Karpas-422 (cell line): Measurements from ENCODE around the gene BTBD18. TPM values are rescaled to one million over a fixed set of nuclear protein-coding genes. Genes with fewer than 3 reads are reported as not detected.

Experiments
- DNase-seq: peaks from one replicate; pipeline ENCODE4 v3.0.0-alpha.2; 2015
- H2AFZ ChIP-seq: fragments of 200-600 bp; sonication (generic); 2 replicates; pipeline ENCODE4 v1.6.1; 2014; ENCODE audit warnings: antibody characterized with exemption, low read length, mixed read lengths
- H3K27ac ChIP-seq: fragments of 200-600 bp; sonication (generic); 2 replicates; pipeline ENCODE4 v1.5.1; 2014; ENCODE audit warnings: mild to moderate bottlenecking, low read length, moderate library complexity
- H3K27me3 ChIP-seq: fragments of 200-600 bp; sonication (generic); 2 replicates; pipeline ENCODE4 v1.6.1; 2014; ENCODE audit warnings: low read length, mixed read lengths
- H3K36me3 ChIP-seq: fragments of 200-600 bp; sonication (generic); 2 replicates; pipeline ENCODE4 v1.6.1; 2014; ENCODE audit warnings: low read length, mixed read lengths; ENCODE audit not compliant: insufficient read depth
- H3K4me1 ChIP-seq: fragments of 200-600 bp; sonication (generic); 2 replicates; pipeline ENCODE4 v1.6.1; 2014; ENCODE audit warnings: mild to moderate bottlenecking, low read length, mixed read lengths
- H3K4me2 ChIP-seq: fragments of 200-600 bp; sonication (generic); 2 replicates; pipeline ENCODE4 v1.6.1; 2014; ENCODE audit warnings: low read length, low read depth, mild to moderate bottlenecking; ENCODE audit not compliant: poor library complexity, severe bottlenecking
- H3K4me3 ChIP-seq: fragments of 200-600 bp; sonication (generic); 2 replicates; pipeline ENCODE4 v1.5.1; 2014; ENCODE audit warnings: mild to moderate bottlenecking, antibody characterized with exemption, low read length, mixed read lengths
- H3K79me2 ChIP-seq: fragments of 200-600 bp; sonication (generic); 2 replicates; pipeline ENCODE4 v1.6.1; 2014; ENCODE audit warnings: mild to moderate bottlenecking, low read length, mixed read lengths
- H3K9ac ChIP-seq: fragments of 200-600 bp; sonication (generic); 2 replicates; pipeline ENCODE4 v1.6.0; 2014; ENCODE audit warnings: low read length
- H3K9me2 ChIP-seq: fragments of 200-600 bp; sonication (generic), shearing (Covaris generic); replicated peaks from 2 replicates; pipeline ENCODE4 v1.6.0; 2014; ENCODE audit warnings: mild to moderate bottlenecking, low read length, moderate library complexity; ENCODE audit not compliant: insufficient read depth
- H3K9me3 ChIP-seq: fragments of 300-700, 200-600 bp; sonication (generic); 2 replicates; pipeline ENCODE4 v1.6.1; 2014; ENCODE audit warnings: low read length, mixed read lengths
- H4K20me1 ChIP-seq: fragments of 200-600 bp; sonication (generic); 2 replicates; pipeline ENCODE4 v1.6.1; 2014; ENCODE audit warnings: mild to moderate bottlenecking, antibody characterized with exemption, low read length, low read depth; ENCODE audit not compliant: insufficient read depth
- total RNA-seq: library from RNA; depleted of rRNA; stranded (reverse); fragments of >200 nt; shearing (Covaris generic); gene quantifications from 2 replicates; pipeline ENCODE4 v1.2.3, GENCODE V29; 2014; ENCODE audit warnings: low replicate concordance; rRNA removed

BTBD18 gene, protein sequence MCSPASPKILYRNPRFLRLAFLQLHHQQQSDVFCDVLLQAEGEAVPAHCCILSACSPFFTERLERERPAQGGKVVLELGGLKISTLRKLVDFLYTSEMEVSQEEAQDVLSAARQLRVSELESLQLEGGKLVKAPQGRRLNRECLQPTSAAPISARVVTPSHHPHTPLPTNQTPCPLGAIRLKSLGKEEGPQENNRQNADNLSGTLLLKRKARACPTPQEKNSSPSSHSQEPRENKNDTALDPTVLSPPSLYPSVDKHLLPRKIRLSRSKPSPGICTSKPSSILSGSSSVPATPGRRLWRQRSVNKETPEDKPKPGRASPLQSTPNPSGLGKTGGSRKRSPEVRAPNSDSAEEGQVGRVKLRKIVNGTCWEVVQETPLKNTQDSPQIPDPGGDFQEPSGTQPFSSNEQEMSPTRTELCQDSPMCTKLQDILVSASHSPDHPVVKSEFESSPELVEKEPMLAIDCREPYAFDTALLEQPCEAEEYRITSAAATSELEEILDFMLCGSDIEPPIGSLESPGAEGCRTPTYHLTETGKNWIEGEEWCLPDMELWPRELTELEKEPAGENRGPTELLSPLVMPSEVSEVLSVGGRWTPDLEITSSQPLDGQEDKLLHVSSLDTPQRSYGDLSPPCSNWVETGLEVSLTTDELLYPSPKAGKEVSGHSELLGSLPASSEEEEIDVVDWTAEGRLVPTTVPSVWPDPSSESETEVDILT
- not detected in 2 replicates for total RNA-seq

- no peaks in the 10 kb centered on the region for H3K9me2 ChIP-seq
- H3K27ac ChIP-seq = no peak within 1 kb of the TSS
- no peaks in the 10 kb centered on the region for H3K4me1 ChIP-seq
- no peak within 1 kb of the TSS for H3K4me2 ChIP-seq
- peak; percentile 64 for DNase-seq
- H3K4me3 ChIP-seq = no peak within 1 kb of the TSS
- no peak within 1 kb of the TSS for H3K9ac ChIP-seq
- no peaks in the 10 kb centered on the region for H3K79me2 ChIP-seq
- no peaks in the 10 kb centered on the region for H3K36me3 ChIP-seq
- H3K27me3 ChIP-seq = no peaks in the 10 kb centered on the region
- H3K9me3 ChIP-seq = no peaks in the 10 kb centered on the region
- H4K20me1 ChIP-seq = no peaks in the 10 kb centered on the region
- H2AFZ ChIP-seq = no peak within 1 kb of the TSS
These were observed at the start of gene BTBD18 for GRCh38 chr11:57751676-57752253. TSS of gene BTBD18 (minus strand) at chr11:57751819. CDS start at chr11:57751188, 631 bp downstream.

GRCh38 chr11:57801183-57801485 lies 49.5 kb upstream of the BTBD18 start:
- Histone ChIP-seq H3K4me2 (peak overlapping the region; percentile 15), H4K20me1 (no peaks in the 10 kb centered on the region), H2AFZ (peak overlapping the region; percentile 90), H3K4me1 (peaks cover 11% of the 10 kb centered on the region), H3K9me2 (no peaks in the 10 kb centered on the region), H3K79me2 (no peaks in the 10 kb centered on the region), H3K27me3 (no peaks in the 10 kb centered on the region), H3K9ac (peak overlapping the region; percentile 20; the same call in 1 of the 2 replicates), H3K27ac (no peak overlapping the region), H3K9me3 (no peaks in the 10 kb centered on the region), H3K36me3 (no peaks in the 10 kb centered on the region), H3K4me3 (no peak overlapping the region)
- no peak for DNase-seq

DNA sequence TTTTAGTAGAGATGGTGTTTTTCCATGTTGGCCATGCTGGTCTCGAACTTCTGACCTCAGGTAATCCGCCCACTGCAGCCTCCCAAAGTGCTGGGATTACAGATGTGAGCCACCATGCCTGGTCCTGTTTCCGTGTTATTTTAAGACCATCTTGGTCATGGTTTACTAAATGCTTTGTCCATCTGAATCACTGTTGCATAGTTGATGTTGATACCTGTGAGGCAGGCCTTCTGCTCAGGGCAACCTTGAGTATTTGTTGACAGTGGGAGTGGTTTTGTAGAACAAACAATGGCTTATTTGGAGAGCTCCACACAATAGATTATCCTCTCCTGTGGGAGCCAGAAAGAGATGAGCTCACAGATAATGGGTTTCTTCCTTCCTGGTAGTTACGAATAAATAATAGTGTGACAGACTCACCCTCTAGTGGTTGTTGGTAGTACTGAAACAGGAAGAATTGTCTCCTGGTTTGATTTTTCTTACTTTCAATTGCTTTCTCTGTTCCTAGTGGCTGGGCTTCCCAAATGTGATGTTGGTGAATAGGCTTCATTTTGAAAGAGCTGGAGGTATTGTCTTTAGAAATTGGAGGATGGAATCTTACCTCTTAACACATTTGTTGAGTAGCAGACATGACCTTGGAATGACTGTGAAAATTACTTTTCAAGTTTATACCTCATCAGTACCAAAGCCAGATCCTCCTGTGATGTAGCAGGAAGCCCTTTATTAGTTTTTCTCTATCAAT lies 49.0 kb upstream of the BTBD18 start:
- H3K36me3 ChIP-seq = no peaks in the 10 kb centered on the region
- no peaks in the 10 kb centered on the region for H3K9me2 ChIP-seq
- no peaks in the 10 kb centered on the region for H3K27me3 ChIP-seq
- H4K20me1 ChIP-seq = no peaks in the 10 kb centered on the region
- H3K4me2 ChIP-seq = peak overlapping the region; percentile 15
- H3K79me2 ChIP-seq = no peaks in the 10 kb centered on the region
- H2AFZ ChIP-seq = peak overlapping the region; percentile 90
- peak overlapping the region; percentile 33; the same call in 1 of the 2 replicates for H3K9ac ChIP-seq
- no peaks in the 10 kb centered on the region for H3K9me3 ChIP-seq
- H3K4me3 ChIP-seq = no peak overlapping the region
- peak; percentile 84 for DNase-seq
- H3K4me1 ChIP-seq = peaks cover 11% of the 10 kb centered on the region
- no peak overlapping the region for H3K27ac ChIP-seq

DNA sequence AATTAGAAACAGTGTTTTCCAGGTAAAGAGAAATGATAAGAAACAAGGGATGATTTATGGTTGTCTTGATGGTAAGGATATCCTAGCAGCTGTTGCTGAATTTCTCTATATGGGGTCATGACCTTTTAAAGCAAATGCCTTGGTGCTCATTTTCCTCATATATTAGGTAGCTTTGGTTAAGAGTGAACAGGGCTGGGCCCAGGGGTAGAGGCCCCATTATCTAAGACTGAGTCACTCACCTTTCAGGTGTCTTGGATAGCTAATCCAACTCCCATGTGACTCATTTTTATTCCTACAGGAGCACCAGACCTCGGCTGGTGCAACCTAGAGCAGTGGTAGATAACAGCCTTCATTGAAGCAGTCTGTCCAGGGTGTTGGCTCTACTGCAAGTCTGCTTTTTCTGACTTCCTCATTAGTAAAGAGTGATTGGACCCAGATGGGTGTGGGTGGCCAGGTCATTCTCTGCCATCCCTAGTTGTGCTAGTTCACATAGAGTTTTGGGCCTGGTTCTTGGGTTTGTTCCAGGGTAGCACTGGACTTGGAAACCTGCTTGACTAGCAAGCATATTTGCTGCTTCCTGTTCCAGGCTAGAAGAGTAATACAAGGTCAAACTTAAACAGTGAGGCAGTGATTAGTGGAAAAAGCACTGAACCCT lies 47.4 kb upstream of the BTBD18 start:
- Histone ChIP-seq H3K4me1 (peaks cover 11% of the 10 kb centered on the region), H3K27ac (no peak overlapping the region), H2AFZ (peak overlapping the region; percentile 69), H4K20me1 (no peaks in the 10 kb centered on the region), H3K36me3 (no peaks in the 10 kb centered on the region), H3K9me3 (no peaks in the 10 kb centered on the region), H3K4me2 (no peak overlapping the region), H3K9me2 (no peaks in the 10 kb centered on the region), H3K79me2 (no peaks in the 10 kb centered on the region), H3K9ac (no peak overlapping the region), H3K27me3 (no peaks in the 10 kb centered on the region), H3K4me3 (no peak overlapping the region)
- DNase-seq = no peak

- Histone ChIP-seq H3K9me2 (no peaks in the 10 kb centered on the region), H3K9ac (no peak overlapping the region), H3K27me3 (no peaks in the 10 kb centered on the region), H3K27ac (no peak overlapping the region), H2AFZ (no peak overlapping the region), H3K4me2 (no peak overlapping the region), H3K9me3 (no peaks in the 10 kb centered on the region), H3K4me3 (no peak overlapping the region), H3K36me3 (no peaks in the 10 kb centered on the region), H4K20me1 (no peaks in the 10 kb centered on the region), H3K4me1 (no peaks in the 10 kb centered on the region), H3K79me2 (no peaks in the 10 kb centered on the region)
- no peak for DNase-seq
These were observed 41.9 kb upstream of the BTBD18 start for GRCh38 chr11:57793351-57794115.

GRCh38 chr11:57792870-57793269 lies 41.3 kb upstream of the BTBD18 start:
- H3K4me2 ChIP-seq = no peak overlapping the region
- no peaks in the 10 kb centered on the region for H4K20me1 ChIP-seq
- DNase-seq = no peak
- no peak overlapping the region for H3K27ac ChIP-seq
- no peaks in the 10 kb centered on the region for H3K27me3 ChIP-seq
- H2AFZ ChIP-seq = no peak overlapping the region
- H3K9ac ChIP-seq = no peak overlapping the region
- no peaks in the 10 kb centered on the region for H3K9me3 ChIP-seq
- H3K4me3 ChIP-seq = no peak overlapping the region
- no peaks in the 10 kb centered on the region for H3K4me1 ChIP-seq
- H3K79me2 ChIP-seq = no peaks in the 10 kb centered on the region
- no peaks in the 10 kb centered on the region for H3K36me3 ChIP-seq
- H3K9me2 ChIP-seq = no peaks in the 10 kb centered on the region

DNA sequence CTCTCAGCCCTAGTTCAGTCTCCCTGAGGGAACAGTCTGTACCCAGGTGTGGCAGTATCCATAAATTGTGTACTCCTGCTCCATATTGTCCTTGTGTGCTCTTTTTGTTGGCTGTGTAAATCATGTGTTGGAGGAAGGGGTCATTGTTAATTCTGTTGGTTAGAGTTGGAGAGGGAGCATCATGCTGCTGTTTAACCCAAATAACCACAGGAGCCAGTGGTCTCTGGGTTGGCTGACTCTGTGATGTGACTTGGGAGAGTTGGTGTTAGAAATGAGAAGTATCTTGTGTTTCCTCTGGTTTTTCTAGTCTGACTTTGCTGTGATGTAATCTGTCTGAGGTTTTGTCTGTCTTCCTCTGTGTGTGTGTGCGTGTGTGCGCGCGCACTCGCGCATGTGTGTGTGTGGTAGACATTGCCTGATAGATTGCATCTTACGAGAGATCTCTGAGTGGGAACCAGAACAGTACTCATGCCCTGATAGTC lies 40.5 kb upstream of the BTBD18 start:
- H3K9ac ChIP-seq = no peak overlapping the region

More for the DNA sequence above, 40.5 kb upstream of the BTBD18 start:
- Histone ChIP-seq H3K79me2 (no peaks in the 10 kb centered on the region), H3K4me2 (no peak overlapping the region), H4K20me1 (no peaks in the 10 kb centered on the region), H3K27me3 (no peaks in the 10 kb centered on the region), H2AFZ (no peak overlapping the region), H3K4me3 (no peak overlapping the region), H3K9me3 (no peaks in the 10 kb centered on the region), H3K9me2 (no peaks in the 10 kb centered on the region), H3K27ac (no peak overlapping the region), H3K36me3 (no peaks in the 10 kb centered on the region), H3K4me1 (no peaks in the 10 kb centered on the region)
- DNase-seq = no peak
